HepG2 (cell line): ENCODE data around the gene FNDC3A. TPM values are rescaled to one million over a fixed set of nuclear protein-coding genes. Genes with fewer than 3 reads are reported as not detected.

Experiments used
- ATAC-seq: fragments of 200-7000 bp; cut with Tn5 transposase; 3 replicates; pipeline ENCODE4 v1.9.1; 2020; ENCODE audit warnings: mild to moderate bottlenecking, moderate library complexity
- BruUV-seq: library from RNA; stranded (reverse); fragments of 400-500 nt; replicated peaks from 2 replicates; lab custom pipeline; 2021; lab: Mats Ljungman, UMichigan
- CTCF ChIA-PET: fragments of 300-600 bp; formaldehyde crosslinking; extraction: SDS; loops from one replicate; lab custom pipeline; 2021; ENCODE audit warnings: low total read pairs, inconsistent platforms, low intra/inter-chr PET ratio; lab: Yijun Ruan, JAX
- POLR2A ChIA-PET: fragments of 350-600 bp; sonication (Branson Sonifier 250); formaldehyde crosslinking; loops from one replicate; lab custom pipeline; 2020; ENCODE audit warnings: antibody characterized with exemption, inconsistent platforms; lab: Yijun Ruan, JAX
- DNase-seq: peaks from one replicate; pipeline ENCODE4 v3.0.0-alpha.2; 2015; ENCODE audit warnings: low spot score
- FAIRE-seq: peaks from 3 replicates; lab custom pipeline; 2011; peaks lifted over from hg19 to GRCh38; lab: Jason Lieb, UNC
- H2AFZ ChIP-seq: one replicate; pipeline ENCODE4 v1.6.1; 2011; ENCODE audit warnings: low read length, inconsistent platforms
- H3K27ac ChIP-seq: fragments of 300-600 bp; 3 replicates; pipeline ENCODE4 v1.8.0; 2011; ENCODE audit warnings: mixed run types, mild to moderate bottlenecking, mixed read lengths, low read length, inconsistent platforms; ENCODE audit not compliant: insufficient read depth; ENCODE audit errors: extremely low read length
- H3K27me3 ChIP-seq, 2 experiments: fragments of 200-600 bp in 1 of 2; 2 replicates in 1 of 2; 3 replicates in 1 of 2; pipeline versions ENCODE4 v1.6.0 to v1.8.0; 2011; ENCODE audit warnings: low read length in 2 of 2, mild to moderate bottlenecking in 2 of 2, moderate library complexity in 2 of 2, inconsistent platforms in 1 of 2; ENCODE audit not compliant: insufficient read depth in 2 of 2, control insufficient read depth in 1 of 2
- H3K36me3 ChIP-seq, 2 experiments: fragments of 200-600 bp in 1 of 2; replicated peaks in 1 of 2; 2 replicates in 1 of 2; 3 replicates in 1 of 2; pipeline versions ENCODE4 v1.5.1 to v1.8.0; 2011; ENCODE audit warnings: low read length in 2 of 2, inconsistent platforms in 1 of 2; ENCODE audit not compliant: insufficient read depth in 2 of 2, control insufficient read depth in 1 of 2
- H3K4me1 ChIP-seq: 2 replicates; pipeline ENCODE4 v1.5.1; 2012; ENCODE audit warnings: low read length, inconsistent platforms; ENCODE audit not compliant: insufficient read depth
- H3K4me2 ChIP-seq: 2 replicates; pipeline ENCODE4 v1.6.0; 2011; ENCODE audit warnings: low read depth, low read length, inconsistent platforms
- H3K4me3 ChIP-seq, 3 experiments: fragments of 200-600 bp in 1 of 3; sonication (generic), shearing (Covaris generic) in 1 of 3; replicated peaks in 1 of 3; 2 replicates each; pipeline ENCODE4 v1.5.1; 2011 to 2016; ENCODE audit warnings: low read length in 3 of 3, inconsistent platforms in 2 of 3, low read depth in 2 of 3, mild to moderate bottlenecking in 2 of 3, control low read depth in 1 of 3, mixed read lengths in 1 of 3; ENCODE audit not compliant: insufficient read depth in 1 of 3
- H3K79me2 ChIP-seq: one replicate; pipeline ENCODE4 v1.6.1; 2011; ENCODE audit warnings: low read length, inconsistent platforms; ENCODE audit not compliant: insufficient read depth
- H3K9ac ChIP-seq: 2 replicates; pipeline ENCODE4 v1.6.0; 2011; ENCODE audit warnings: mild to moderate bottlenecking, low read depth, low read length, inconsistent platforms; ENCODE audit not compliant: insufficient read depth
- H3K9me3 ChIP-seq: 2 replicates; pipeline ENCODE4 v1.5.1; 2012; ENCODE audit warnings: mild to moderate bottlenecking, low read length
- H4K20me1 ChIP-seq: 2 replicates; pipeline ENCODE4 v1.6.0; 2011; ENCODE audit warnings: inconsistent platforms, mild to moderate bottlenecking, low read length, moderate library complexity; ENCODE audit not compliant: insufficient read depth
- AHR ChIP-seq: IDR thresholded peaks from 2 replicates; pipeline ENCODE4 v1.6.1; 2018; ENCODE audit warnings: missing genetic modification reagents, missing compliant biosample characterization
- EHMT2 ChIP-seq: fragments of 200-600 bp; sonication (generic); IDR thresholded peaks from 2 replicates; pipeline ENCODE4 v1.7.0; 2017; ENCODE audit warnings: antibody characterized with exemption, low read depth, low read length, borderline replicate concordance
- MTA1 ChIP-seq: sonication (generic); formaldehyde crosslinking; IDR thresholded peaks from 2 replicates; pipeline ENCODE4 v1.4.0; 2020; ENCODE audit warnings: missing genetic modification reagents, mild to moderate bottlenecking, borderline replicate concordance
- TBL1XR1 ChIP-seq: fragments of 150-350 bp; IDR thresholded peaks from 2 replicates; pipeline ENCODE4 v1.6.1; 2014; ENCODE audit warnings: borderline replicate concordance, low read length; ENCODE audit not compliant: partially characterized antibody
- TEAD3 ChIP-seq: optimal IDR thresholded peaks from 2 replicates; pipeline ENCODE3; 2016; ENCODE audit warnings: borderline replicate concordance
- TRIM24 ChIP-seq: sonication (generic); formaldehyde crosslinking; IDR thresholded peaks from 2 replicates; pipeline ENCODE4 v1.8.0; 2022; ENCODE audit warnings: mild to moderate bottlenecking, missing genetic modification reagents
- TSC22D2 ChIP-seq: sonication (generic); formaldehyde crosslinking; IDR thresholded peaks from 2 replicates; pipeline ENCODE4 v1.5.1; 2020; ENCODE audit warnings: missing genetic modification reagents, mild to moderate bottlenecking, borderline replicate concordance
- WIZ ChIP-seq: sonication (generic); formaldehyde crosslinking; IDR thresholded peaks from 2 replicates; pipeline ENCODE4 v1.5.1; 2020; ENCODE audit warnings: mild to moderate bottlenecking, missing genetic modification reagents
- ZNF232 ChIP-seq: sonication (generic); formaldehyde crosslinking; IDR thresholded peaks from 2 replicates; pipeline ENCODE4 v1.4.0; 2020; ENCODE audit warnings: missing genetic modification reagents, borderline replicate concordance
- ZNF780A ChIP-seq: sonication (generic); formaldehyde crosslinking; IDR thresholded peaks from 2 replicates; pipeline ENCODE4 v1.8.0; 2022; ENCODE audit warnings: mild to moderate bottlenecking, missing genetic modification reagents, moderate library complexity
- WGBS: methylation state at CpG from one replicate; pipeline ENCODE4 v1.1.6; 2017; ENCODE audit warnings: low lambda C conversion rate; 5-methylcytosine and 5-hydroxymethylcytosine counted together
- in situ Hi-C: cut with HindIII; loops from 2 replicates; pipeline ENCODE4 v1.10.0; 2017; ENCODE audit warnings: low pct_unique_long_range_greater_than_20kb; ENCODE audit not compliant: extremely low pct_ligation_motif_present
- intact Hi-C: fragments of 100-400 bp; cut with micrococcal nuclease; formaldehyde crosslinking; loops from one replicate; pipeline ENCODE4 v1.10.0; 2022; ENCODE audit not compliant: unreplicated experiment
- polyA plus RNA-seq, 8 experiments: library from polyadenylated mRNA; depleted of rRNA in 3 of 8; stranded (reverse) in 7 of 8; unstranded in 1 of 8; fragments of >200 nt; fragmentation: Illumina TruSeq in 4 of 8; extraction: Trizol in 4 of 8; gene quantifications; 2 replicates each; pipeline versions ENCODE4 v1.2.1 to v1.2.3, GENCODE V29; 2011 to 2016; ENCODE audit warnings: low read depth in 4 of 8, missing spikeins in 1 of 8, mixed read lengths in 1 of 8; ENCODE audit not compliant: insufficient read depth in 1 of 8
- total RNA-seq, 5 experiments: library from RNA; depleted of rRNA; stranded (reverse); fragments of >200 nt; fragmentation: Illumina TruSeq; extraction: Trizol; gene quantifications; 2 replicates each; pipeline ENCODE4 v1.2.3, GENCODE V29; 2016; ENCODE audit warnings: low read depth in 1 of 5
- TF ChIP-seq, protein P1 (sequence below): sonication (generic); formaldehyde crosslinking; IDR thresholded peaks from 2 replicates; pipeline ENCODE4 v1.5.1; 2020; ENCODE audit warnings: missing genetic modification reagents, mild to moderate bottlenecking, borderline replicate concordance
- TF ChIP-seq, protein P2 (sequence below): sonication (generic); formaldehyde crosslinking; IDR thresholded peaks from 2 replicates; pipeline ENCODE4 v1.4.0; 2020; ENCODE audit warnings: missing genetic modification reagents

FNDC3A gene
- total and polyA plus RNA-seq, 2 of the 13 experiments (the other 11 are each of a cell fraction or from before 2014, with no cell fraction given): 36.7 to 39.3 TPM

DNA sequence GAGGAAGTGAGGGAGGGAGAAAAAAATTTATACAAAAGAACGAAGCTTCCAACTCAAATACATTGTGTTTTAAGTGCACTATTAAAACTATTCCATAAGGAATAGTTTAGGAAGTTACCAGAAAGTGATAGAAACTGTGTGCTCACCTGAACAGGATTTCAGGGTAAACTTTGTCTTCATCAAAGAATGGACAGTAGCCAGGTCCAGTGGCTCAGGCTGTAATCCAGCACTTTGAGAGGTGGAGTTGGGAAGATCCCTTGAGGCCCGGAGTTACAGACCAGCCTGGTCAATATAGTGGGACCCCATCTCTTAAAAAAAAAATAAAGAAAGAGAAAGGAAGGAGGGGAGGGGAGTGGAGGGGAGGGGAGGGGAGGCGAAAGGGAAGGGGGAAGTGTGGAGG lies 259.0 kb downstream of the FNDC3A start:
- Histone ChIP-seq H3K27ac (no peak overlapping the region), H3K9ac (no peak overlapping the region), H3K4me2 (no peak overlapping the region), H3K4me1 (no peaks in the 10 kb centered on the region)
- intact Hi-C loops: no loop called here
- DNase-seq: no peak
- no peak for TF ChIP-seq TBL1XR1
- TF ChIP-seq, all 625 proteins: peak for 0
- 63% methylated on average over 3 of the region's 3 CpGs for WGBS
- H4K20me1 ChIP-seq: no peaks in the 10 kb centered on the region
- no peak overlapping the region for H2AFZ ChIP-seq
- ATAC-seq (no peak), FAIRE-seq (no peak)
- POLR2A ChIA-PET: interaction anchor here (1.9 kb wide), 1 partner anchor 13 kb away, joined by 7 read pairs; the partner anchor contains the start of gene CDADC1
- BruUV-seq: no TSS peak
- H3K4me3 ChIP-seq: no peak overlapping the region
- in situ Hi-C loops: no loop called here
- CTCF ChIA-PET: no interaction called here
- H3K9me3 ChIP-seq: no peaks in the 10 kb centered on the region
- no peaks in the 10 kb centered on the region for H3K36me3 ChIP-seq
- H3K27me3 ChIP-seq: no peaks in the 10 kb centered on the region
- H3K79me2 ChIP-seq: no peaks in the 10 kb centered on the region

DNA sequence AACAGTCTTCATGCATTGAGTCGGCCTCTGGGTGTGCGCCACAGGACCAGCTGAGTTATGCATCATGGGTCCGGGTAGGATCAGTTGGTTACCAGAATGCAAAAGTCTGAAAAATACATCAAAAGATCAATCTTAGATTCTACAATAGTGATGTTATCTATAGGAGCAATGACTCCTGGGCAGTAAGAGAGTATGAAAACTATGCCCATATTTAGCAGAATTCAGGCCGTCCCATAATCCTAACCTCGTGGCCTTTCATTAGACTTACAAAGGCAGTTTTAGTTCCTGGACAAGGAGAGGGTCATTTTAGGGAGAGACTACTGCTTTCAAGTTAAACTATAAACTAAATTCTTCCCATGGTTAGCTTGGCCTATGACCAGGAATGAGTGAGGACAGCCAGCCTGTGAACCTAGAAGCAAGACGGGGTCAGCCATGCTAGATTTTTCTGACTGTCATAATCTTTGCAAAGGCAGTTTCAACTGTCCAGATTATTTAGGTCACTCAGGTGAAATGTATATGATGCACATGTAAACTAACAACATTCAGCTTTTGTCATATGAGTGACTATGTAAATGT lies 260.2 kb downstream of the FNDC3A start:
- Histone ChIP-seq H3K4me1 (no peaks in the 10 kb centered on the region), H4K20me1 (no peaks in the 10 kb centered on the region), H3K9ac (no peak overlapping the region), H3K4me3 (no peak overlapping the region), H3K9me3 (no peaks in the 10 kb centered on the region), H3K79me2 (no peaks in the 10 kb centered on the region), H2AFZ (no peak overlapping the region), H3K27ac (no peak overlapping the region), H3K27me3 (no peaks in the 10 kb centered on the region), H3K36me3 (no peaks in the 10 kb centered on the region), H3K4me2 (no peak overlapping the region)
- in situ Hi-C loops (no loop called here), intact Hi-C loops (no loop called here)
- ChIA-PET POLR2A (interaction anchor here (1.9 kb wide), 1 partner anchor 12 kb away, joined by 7 read pairs; the partner anchor contains the start of gene CDADC1), CTCF (no interaction called here)
- DNase-seq: no peak
- BruUV-seq: no TSS peak
- 59% methylated on average over 6 of the region's 6 CpGs for WGBS
- ATAC-seq: no peak
- no peak for FAIRE-seq
- TF ChIP-seq TRIM24 (CRISPR knock-in tag) (no peak), TSC22D2 (CRISPR knock-in tag) (no peak), AHR (CRISPR knock-in tag) (no peak), ZNF232 (CRISPR knock-in tag) (no peak), ZNF780A (CRISPR knock-in tag) (no peak), MTA1 (no peak), WIZ (CRISPR knock-in tag) (no peak), TEAD3 (no peak), EHMT2 (no peak)
- TF ChIP-seq, protein P1, sequence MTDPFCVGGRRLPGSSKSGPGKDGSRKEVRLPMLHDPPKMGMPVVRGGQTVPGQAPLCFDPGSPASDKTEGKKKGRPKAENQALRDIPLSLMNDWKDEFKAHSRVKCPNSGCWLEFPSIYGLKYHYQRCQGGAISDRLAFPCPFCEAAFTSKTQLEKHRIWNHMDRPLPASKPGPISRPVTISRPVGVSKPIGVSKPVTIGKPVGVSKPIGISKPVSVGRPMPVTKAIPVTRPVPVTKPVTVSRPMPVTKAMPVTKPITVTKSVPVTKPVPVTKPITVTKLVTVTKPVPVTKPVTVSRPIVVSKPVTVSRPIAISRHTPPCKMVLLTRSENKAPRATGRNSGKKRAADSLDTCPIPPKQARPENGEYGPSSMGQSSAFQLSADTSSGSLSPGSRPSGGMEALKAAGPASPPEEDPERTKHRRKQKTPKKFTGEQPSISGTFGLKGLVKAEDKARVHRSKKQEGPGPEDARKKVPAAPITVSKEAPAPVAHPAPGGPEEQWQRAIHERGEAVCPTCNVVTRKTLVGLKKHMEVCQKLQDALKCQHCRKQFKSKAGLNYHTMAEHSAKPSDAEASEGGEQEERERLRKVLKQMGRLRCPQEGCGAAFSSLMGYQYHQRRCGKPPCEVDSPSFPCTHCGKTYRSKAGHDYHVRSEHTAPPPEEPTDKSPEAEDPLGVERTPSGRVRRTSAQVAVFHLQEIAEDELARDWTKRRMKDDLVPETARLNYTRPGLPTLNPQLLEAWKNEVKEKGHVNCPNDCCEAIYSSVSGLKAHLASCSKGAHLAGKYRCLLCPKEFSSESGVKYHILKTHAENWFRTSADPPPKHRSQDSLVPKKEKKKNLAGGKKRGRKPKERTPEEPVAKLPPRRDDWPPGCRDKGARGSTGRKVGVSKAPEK: no peak
- TF ChIP-seq, protein P2, sequence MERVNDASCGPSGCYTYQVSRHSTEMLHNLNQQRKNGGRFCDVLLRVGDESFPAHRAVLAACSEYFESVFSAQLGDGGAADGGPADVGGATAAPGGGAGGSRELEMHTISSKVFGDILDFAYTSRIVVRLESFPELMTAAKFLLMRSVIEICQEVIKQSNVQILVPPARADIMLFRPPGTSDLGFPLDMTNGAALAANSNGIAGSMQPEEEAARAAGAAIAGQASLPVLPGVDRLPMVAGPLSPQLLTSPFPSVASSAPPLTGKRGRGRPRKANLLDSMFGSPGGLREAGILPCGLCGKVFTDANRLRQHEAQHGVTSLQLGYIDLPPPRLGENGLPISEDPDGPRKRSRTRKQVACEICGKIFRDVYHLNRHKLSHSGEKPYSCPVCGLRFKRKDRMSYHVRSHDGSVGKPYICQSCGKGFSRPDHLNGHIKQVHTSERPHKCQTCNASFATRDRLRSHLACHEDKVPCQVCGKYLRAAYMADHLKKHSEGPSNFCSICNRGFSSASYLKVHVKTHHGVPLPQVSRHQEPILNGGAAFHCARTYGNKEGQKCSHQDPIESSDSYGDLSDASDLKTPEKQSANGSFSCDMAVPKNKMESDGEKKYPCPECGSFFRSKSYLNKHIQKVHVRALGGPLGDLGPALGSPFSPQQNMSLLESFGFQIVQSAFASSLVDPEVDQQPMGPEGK (CRISPR knock-in tag): no peak
